D721Med (cell line): ENCODE results near the gene RASGRP1.
"Not testable (repeated sequence)": the region's sequence is repeated elsewhere in the genome, so short reads cannot be mapped to it uniquely, and the experiment has no call there.

ENCODE experiments used
- DNase-seq: peaks from one replicate; pipeline ENCODE4 v3.0.0; 2011; ENCODE audit warnings: low spot score; ENCODE audit not compliant: insufficient read length
- FAIRE-seq: peaks from 2 replicates; lab custom pipeline; 2011; peaks lifted over from hg19 to GRCh38; lab: Jason Lieb, UNC
- TF ChIP-seq, protein P1 (sequence below): IDR thresholded peaks from 2 replicates; pipeline ENCODE4 v1.5.1; 2012; ENCODE audit warnings: mild to moderate bottlenecking, control low read depth; ENCODE audit not compliant: insufficient read depth; ENCODE audit errors: missing control alignments

RASGRP1 gene

DNA sequence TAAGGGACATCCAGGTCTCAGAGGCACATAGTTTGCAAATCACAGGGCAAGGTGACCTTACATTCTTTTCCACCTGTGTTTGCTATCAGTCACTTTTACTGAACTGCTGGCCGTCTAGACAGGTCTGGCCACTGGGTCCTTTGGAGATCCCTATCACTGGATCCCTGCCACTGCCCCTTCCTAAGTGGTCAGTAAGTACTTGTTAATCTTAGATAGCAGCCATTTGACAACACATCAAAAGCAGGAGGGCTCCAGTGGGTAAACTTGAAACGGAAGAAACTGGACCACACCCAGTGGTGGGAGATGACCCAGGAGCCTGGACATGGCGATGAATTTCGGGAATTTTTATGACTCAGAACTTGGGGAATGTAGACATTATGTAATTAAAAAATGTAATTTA lies 28.9 kb upstream of the RASGRP1 start:
- DNase-seq, result no peak
- TF ChIP-seq, protein P1, sequence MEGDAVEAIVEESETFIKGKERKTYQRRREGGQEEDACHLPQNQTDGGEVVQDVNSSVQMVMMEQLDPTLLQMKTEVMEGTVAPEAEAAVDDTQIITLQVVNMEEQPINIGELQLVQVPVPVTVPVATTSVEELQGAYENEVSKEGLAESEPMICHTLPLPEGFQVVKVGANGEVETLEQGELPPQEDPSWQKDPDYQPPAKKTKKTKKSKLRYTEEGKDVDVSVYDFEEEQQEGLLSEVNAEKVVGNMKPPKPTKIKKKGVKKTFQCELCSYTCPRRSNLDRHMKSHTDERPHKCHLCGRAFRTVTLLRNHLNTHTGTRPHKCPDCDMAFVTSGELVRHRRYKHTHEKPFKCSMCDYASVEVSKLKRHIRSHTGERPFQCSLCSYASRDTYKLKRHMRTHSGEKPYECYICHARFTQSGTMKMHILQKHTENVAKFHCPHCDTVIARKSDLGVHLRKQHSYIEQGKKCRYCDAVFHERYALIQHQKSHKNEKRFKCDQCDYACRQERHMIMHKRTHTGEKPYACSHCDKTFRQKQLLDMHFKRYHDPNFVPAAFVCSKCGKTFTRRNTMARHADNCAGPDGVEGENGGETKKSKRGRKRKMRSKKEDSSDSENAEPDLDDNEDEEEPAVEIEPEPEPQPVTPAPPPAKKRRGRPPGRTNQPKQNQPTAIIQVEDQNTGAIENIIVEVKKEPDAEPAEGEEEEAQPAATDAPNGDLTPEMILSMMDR, result no peak
- FAIRE-seq, result no peak

DNA sequence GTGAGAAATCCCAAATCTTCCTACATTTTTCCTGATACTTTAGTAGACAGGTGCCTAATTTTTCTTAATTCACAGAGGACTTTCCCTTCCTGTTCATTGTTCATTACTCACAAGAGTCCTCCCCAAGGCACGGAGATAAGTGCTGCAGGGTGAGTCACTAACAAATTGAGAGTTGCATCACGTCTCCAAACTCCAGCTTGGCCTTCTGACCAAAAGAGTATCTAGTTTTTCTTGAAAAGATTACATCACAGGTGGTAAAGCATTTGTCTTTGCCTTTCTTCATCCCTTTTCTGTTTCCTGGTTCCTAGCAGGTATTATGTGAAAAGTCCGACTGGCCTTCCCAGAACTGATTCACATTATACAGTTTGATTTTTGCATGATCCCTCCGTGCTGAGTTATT lies 24.9 kb upstream of the RASGRP1 start:
- FAIRE-seq, result no peak
- TF ChIP-seq, protein P1, result no peak
- DNase-seq, result no peak

GRCh38 chr15:38588672-38589071 lies 24.1 kb upstream of the RASGRP1 start:
- DNase-seq (no peak), FAIRE-seq (no peak)
- TF ChIP-seq, protein P1, result no peak

DNA sequence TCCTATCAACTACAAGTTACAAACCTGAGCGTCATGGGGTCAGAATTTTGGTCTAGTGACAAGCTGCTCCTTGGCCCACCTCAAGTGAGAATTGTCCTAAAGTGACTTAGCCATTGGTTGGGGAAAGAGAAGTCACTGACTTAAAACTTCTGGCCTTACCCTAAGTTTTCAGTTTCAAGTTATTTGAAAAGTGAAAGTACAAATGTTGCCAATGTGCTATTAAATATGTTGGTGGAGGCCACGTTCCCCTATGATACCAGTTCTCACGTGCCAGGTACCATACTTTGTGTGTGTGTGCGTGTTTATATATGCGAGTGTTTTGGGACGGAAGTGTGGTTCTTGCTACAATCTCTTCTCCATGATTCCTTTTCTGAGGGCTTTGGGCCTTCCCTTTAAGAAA lies 22.6 kb upstream of the RASGRP1 start:
- DNase-seq (no peak), FAIRE-seq (no peak)
- TF ChIP-seq, protein P1, result no peak

GRCh38 chr15:38586005-38586404 lies 21.4 kb upstream of the RASGRP1 start:
- not testable (repeated sequence) for FAIRE-seq, DNase-seq

DNA sequence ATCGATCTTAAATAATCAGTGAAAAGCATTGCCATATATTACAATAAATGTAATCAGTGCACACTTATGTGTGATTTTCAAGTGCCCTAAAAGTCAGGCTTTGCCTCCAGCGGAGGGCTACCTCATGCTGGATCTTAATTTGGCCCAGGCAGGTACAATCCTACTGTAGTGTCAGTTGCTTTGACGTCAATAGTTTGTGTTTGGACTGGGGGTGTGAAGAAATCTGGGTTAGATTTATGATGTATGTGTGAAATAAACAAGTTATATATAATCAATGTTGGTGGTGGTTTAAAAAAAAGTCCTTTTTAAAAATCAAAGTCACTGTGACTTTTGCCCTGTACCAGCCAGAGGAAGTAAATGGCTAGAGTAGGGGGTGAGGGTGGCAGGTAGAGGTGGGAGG lies 14.0 kb upstream of the RASGRP1 start:
- TF ChIP-seq, protein P1, result no peak
- no peak for FAIRE-seq

DNA sequence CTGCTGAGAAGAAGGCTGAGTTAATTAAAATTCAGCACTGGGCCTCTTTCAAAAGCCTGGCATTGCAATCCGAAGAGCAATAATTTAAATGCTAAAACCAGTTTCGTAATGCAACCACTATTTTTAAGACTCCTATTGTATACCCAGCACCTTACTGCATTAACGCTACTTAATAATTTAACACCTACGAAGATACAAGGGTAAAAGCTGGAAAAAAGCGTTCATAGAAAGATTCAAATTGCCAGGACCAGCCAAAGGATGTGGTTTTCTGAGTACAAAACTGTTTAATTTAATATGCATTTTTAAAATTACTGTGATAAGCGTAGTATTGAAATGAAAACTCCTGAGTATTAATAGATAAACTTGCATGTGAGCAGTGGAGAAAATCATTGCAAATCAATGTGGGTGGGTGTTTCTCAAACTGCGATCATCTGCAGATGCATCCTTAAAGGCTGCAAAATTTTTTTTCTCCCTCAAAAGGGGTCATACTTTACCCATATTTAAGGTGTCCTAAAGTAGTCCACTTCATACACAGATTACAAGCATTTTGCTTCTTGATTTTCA lies 12.9 kb upstream of the RASGRP1 start:
- no peak for FAIRE-seq
- no peak for DNase-seq

More for the DNA sequence above, 14.0 kb upstream of the RASGRP1 start:
- no peak for DNase-seq

More for the DNA sequence above, 12.9 kb upstream of the RASGRP1 start:
- TF ChIP-seq, protein P1, result no peak
